BE2C (cell line): ENCODE data around the gene BMPR1A.

Experiments used
- DNase-seq: peaks from one replicate; pipeline ENCODE4 v3.0.0-alpha.2; 2020
- H3K27me3 ChIP-seq: fragments of 250-450 bp; sonication (Bioruptor Pico); 2 replicates; pipeline ENCODE4 v1.5.1; 2020; ENCODE audit warnings: mild to moderate bottlenecking
- H3K36me3 ChIP-seq: fragments of 250-450 bp; sonication (Bioruptor Pico); 2 replicates; pipeline ENCODE4 v1.5.1; 2020; ENCODE audit warnings: mild to moderate bottlenecking
- H3K4me1 ChIP-seq: fragments of 250-450 bp; sonication (Bioruptor Pico); 2 replicates; pipeline ENCODE4 v1.5.1; 2020
- H3K4me3 ChIP-seq: 2 replicates; pipeline ENCODE4 v1.5.1; 2011; ENCODE audit warnings: low read depth, low read length
- H3K9me3 ChIP-seq: fragments of 250-450 bp; sonication (Bioruptor Pico); 2 replicates; pipeline ENCODE4 v1.5.1; 2020
- CTCF ChIP-seq: IDR thresholded peaks from 2 replicates; pipeline ENCODE4 v1.5.1; 2012; ENCODE audit warnings: mild to moderate bottlenecking, low read depth, low read length

The BMPR1A gene

GRCh38 chr10:86755454-86755739 is 1.0 kb upstream of the BMPR1A start:
- no peaks in the 10 kb centered on the region for H3K4me1 ChIP-seq
- DNase-seq = no peak
- TF ChIP-seq CTCF = no peak
- H3K27me3 ChIP-seq = no peaks in the 10 kb centered on the region
- H3K4me3 ChIP-seq = peak overlapping the region; percentile 85
- no peaks in the 10 kb centered on the region for H3K9me3 ChIP-seq
- H3K36me3 ChIP-seq = no peaks in the 10 kb centered on the region; the same call in none of the 2 replicates

- Histone ChIP-seq H3K36me3 (peaks cover 2% of the 10 kb centered on the region), H3K9me3 (no peaks in the 10 kb centered on the region), H3K4me1 (no peaks in the 10 kb centered on the region), H3K27me3 (no peaks in the 10 kb centered on the region), H3K4me3 (peak overlapping the region; percentile 85)
- TF ChIP-seq CTCF = no peak
- peak; percentile 94 for DNase-seq
These were observed 494 bp upstream of the BMPR1A start for GRCh38 chr10:86755740-86756510.

- DNase-seq = peak; percentile 24
- H3K4me1 ChIP-seq = no peaks in the 10 kb centered on the region
- peaks cover 2% of the 10 kb centered on the region for H3K36me3 ChIP-seq
- H3K4me3 ChIP-seq = peak overlapping the region; percentile 92
- no peaks in the 10 kb centered on the region for H3K27me3 ChIP-seq
- no peaks in the 10 kb centered on the region for H3K9me3 ChIP-seq
- TF ChIP-seq CTCF = peak; percentile 36
These were observed 924 bp downstream of the BMPR1A start for GRCh38 chr10:86757113-86757972.

- Histone ChIP-seq H3K36me3 (peaks cover 2% of the 10 kb centered on the region), H3K27me3 (no peaks in the 10 kb centered on the region), H3K4me3 (peak overlapping the region; percentile 92), H3K9me3 (no peaks in the 10 kb centered on the region), H3K4me1 (no peaks in the 10 kb centered on the region)
- no peak for TF ChIP-seq CTCF
- no peak for DNase-seq
These were observed 2.0 kb downstream of the BMPR1A start for GRCh38 chr10:86758189-86759072.

GRCh38 chr10:86759073-86759672 is 2.8 kb downstream of the BMPR1A start:
- Histone ChIP-seq H3K4me3 (no peak overlapping the region; the same call in 1 of the 2 replicates), H3K36me3 (peaks cover 2% of the 10 kb centered on the region), H3K9me3 (no peaks in the 10 kb centered on the region), H3K27me3 (no peaks in the 10 kb centered on the region), H3K4me1 (no peaks in the 10 kb centered on the region)
- DNase-seq = no peak
- TF ChIP-seq CTCF = no peak
